HG03135 (cell line): Measurements from ENCODE around the gene CFAP61.
"Not testable (repeated sequence)": the region's sequence is repeated elsewhere in the genome, so short reads cannot be mapped to it uniquely, and the experiment has no call there.

Experiments used
- ATAC-seq: cut with Tn5 transposase; IDR thresholded peaks from one replicate; pipeline ENCODE4 v1.9.1; 2021; ENCODE audit warnings: mild to moderate bottlenecking, moderate library complexity; ENCODE audit not compliant: unreplicated experiment

Gene CFAP61

GRCh38 chr20:20226554-20226953, 174.2 kb downstream of the CFAP61 start:
- no peak for ATAC-seq

- no peak for ATAC-seq
Measured at GRCh38 chr20:20227013-20227571, 174.8 kb downstream of the CFAP61 start.

GRCh38 chr20:20228351-20228750, 176.0 kb downstream of the CFAP61 start:
- ATAC-seq = no peak

- ATAC-seq = no peak
Measured at GRCh38 chr20:20229595-20229994, 177.3 kb downstream of the CFAP61 start.

DNA sequence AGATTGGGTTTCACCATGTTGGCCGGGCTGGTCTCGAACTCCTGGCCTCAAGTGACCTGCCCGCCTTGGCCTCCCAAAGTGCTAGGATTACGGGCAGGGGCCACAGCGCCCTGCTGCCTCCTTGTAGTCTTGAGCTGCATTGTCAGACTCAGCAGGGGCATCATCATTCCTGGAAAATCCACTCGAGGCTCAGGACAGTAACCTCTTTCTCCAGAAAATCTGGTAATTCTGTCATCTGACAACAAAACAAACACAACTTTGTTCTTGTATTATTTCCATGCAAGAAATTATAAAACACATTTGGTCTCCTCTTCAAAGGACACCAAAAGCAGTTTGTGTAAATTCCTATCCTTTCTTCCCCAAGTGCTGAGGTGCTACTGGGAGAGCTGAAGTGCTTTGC, 178.4 kb downstream of the CFAP61 start:
- no peak for ATAC-seq

- no peak for ATAC-seq
Measured at GRCh38 chr20:20231528-20232298, 179.4 kb downstream of the CFAP61 start.

DNA sequence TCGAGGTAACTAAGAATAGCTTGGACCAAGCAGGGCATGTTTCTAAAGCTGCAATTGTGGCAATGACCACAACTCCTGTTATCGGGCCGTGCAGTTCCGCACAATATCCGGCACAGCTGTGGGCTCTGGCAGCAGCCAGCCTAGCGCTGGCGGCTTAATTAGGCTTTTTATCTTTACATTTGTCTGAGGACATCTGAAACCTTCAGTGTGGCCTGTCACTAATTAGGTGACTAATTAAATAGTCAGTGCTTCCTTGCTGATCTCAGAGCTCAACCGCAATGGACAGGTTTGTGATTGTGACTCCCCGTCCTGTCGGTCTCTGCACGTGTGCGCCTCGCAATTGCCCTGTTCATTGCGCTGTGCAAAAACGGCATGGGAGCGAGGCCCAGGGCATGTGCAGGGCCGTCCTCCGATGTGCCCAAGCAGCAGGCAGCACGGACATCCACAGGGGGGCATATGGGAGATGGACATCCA, 180.7 kb downstream of the CFAP61 start:
- ATAC-seq = no peak

DNA sequence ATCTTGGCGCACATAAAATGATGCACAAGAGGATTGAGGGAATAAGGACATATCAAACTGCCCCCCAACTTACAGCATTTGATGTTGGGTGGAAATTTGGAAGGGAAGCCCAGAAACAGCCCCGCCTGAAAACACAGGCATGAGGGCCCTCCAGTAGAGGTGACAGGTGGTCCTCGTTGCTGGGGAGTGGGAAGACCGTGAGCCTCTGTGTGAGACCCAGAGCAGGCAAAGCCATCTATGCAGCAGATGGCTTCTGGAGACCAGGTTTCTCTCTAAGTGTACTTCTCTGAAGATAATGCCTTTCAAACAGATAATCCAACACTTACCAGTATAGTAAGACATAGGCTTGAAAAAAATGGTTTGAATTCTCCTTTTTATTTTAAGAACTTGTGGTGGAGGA, 183.3 kb downstream of the CFAP61 start:
- ATAC-seq = no peak

DNA sequence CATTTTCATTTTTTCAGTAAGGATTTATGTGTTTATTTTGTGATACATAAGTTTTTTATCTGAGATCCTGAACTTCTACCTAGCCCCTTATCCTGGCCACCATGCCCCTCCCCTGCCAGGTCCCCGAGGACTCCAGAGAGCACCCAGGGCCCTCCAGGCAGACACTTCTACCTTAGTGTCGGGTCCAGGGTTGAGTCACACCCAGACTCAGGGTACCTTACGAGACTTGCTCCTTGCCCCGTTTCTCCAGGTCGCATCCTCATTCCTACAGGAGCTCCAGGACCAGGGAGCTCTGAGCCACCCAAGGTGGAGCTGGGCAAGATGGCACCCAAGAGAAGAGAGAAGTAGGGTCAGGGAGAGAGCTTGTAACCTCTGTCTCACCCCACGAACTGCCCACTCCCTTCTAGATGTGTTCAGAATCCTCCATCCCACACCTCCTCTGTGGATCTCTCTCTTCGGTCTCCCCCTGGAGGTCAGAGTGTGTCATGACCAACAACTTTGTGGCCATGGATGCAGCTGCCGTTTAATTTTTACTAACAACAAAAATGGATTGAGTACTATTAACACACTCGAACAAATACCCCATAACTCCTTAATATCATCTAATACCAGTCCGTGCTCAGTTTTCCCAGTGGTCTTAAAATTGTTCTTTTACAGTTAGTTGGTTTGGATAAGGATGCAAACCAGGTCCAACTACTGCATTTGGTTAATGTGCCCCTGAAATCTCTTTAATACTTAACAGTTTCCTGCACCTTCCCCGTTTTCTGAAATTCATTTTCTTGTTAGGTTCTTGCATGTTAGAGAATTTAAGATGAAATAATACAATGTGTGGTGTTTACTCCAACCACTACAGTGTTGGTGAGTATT, 185.0 kb downstream of the CFAP61 start:
- ATAC-seq = no peak

- no peak for ATAC-seq
Measured at GRCh38 chr20:20241976-20242375, 189.6 kb downstream of the CFAP61 start.

DNA sequence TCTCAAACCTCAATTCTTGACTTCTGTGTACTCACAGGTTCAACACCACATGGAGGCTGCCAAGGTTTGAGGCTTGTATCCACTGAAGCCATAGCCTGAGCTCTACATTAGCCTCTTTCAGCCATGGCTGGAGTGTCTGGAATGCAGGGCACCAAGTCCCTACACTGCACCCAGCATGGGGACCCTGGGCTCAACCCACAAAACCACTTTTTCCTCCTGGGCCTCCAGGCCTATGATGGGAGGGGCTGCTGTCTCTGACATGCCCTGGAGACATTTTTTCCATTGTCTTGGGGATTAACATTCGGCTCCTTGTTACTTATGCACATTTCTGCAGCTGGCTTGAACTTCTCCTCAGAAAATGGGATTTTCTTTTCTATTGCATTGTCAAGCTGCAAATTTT, 192.1 kb downstream of the CFAP61 start:
- not testable (repeated sequence) for ATAC-seq

DNA sequence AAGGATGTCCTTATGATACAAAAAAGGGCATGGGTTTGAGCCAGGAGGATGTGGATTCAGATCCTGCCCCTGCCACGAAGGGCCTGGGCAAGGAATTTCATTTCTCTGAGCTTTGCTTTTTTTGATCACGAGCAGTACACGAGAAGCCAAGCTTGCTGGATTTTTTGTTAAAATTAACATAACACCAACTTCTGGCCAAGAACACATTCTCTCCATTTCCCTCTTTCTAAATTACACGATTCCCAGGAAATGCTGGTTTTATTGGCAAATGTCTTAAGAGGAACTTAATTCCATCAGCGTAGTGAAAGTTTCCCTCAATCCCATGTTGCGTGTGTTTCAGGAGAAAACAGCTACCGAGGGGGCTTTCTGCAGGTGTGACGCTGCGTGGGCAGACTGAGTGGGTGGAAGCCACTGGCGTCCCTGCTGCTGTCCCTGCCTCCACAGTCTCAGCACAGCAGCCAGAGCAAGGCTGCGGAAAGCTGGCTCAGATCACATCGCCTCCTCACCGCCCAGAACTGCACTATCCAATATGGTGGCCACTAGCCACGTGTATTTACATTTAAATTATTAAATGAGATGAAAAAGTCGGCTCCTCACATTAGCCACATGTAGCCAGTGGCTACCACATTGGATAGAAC, 194.8 kb downstream of the CFAP61 start:
- no peak for ATAC-seq

DNA sequence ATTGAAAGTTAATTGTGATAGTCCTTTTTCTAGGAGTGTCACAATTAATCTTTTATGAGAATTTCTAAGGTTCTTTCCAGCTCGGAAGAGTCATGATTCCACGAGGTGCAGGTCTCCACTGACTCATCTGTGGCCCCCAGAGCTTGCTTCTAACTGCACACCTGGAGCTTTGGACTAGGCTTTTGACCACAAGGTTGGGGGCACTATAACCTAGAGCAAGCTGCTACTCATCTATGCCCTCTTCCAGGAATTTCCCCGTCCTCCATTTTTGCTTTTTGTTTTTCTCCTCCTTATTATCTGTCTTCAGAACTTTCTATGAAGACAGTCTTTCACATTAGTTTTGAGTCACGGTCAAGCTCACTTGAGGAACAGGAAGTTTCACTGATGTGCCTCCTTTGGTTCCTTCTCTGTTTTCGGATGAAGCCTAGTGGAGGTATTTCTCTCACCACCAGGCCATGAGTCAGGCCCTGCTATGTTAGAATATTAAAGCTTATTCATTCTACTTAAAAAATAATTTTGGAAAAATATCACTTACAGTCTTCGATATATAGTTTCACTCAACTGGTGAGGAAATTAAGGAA, 196.4 kb downstream of the CFAP61 start:
- no peak for ATAC-seq

GRCh38 chr20:20251317-20251716, 199.0 kb downstream of the CFAP61 start:
- no peak for ATAC-seq

- no peak for ATAC-seq
Measured at GRCh38 chr20:20251836-20252235, 199.5 kb downstream of the CFAP61 start.

DNA sequence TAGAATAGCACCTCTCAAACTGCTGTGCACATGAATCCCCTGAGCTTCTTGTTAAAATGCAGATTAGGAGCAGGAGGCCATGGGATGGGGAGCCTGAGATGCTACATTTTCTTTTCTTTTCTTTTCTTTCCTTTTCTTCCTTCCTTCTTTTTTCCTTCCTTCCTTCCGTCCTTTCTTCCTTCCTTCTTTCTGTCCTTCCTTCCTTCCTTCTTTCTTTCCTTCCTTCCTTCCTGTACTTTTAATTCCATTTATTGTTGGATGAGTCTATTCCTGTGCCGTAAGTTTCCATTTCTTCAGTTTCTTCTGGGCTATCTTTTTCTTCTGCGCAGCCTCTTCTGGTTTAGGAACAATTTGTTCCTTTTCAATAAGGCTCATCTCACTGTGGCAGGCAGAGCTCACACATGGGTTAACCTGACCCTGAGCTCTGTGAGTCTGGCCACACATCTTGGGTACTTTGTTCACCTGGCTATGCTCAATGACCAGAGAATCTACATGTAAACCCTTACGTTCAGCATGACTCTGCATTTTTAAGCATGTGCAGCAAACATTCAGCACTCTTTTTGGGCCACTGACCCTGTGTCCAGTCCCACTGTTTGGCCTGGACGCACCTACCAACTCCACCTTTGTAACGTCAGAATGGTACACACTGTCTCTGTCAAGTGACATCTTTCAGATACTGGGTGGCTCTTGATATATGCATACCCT, 200.9 kb downstream of the CFAP61 start:
- ATAC-seq = no peak

DNA sequence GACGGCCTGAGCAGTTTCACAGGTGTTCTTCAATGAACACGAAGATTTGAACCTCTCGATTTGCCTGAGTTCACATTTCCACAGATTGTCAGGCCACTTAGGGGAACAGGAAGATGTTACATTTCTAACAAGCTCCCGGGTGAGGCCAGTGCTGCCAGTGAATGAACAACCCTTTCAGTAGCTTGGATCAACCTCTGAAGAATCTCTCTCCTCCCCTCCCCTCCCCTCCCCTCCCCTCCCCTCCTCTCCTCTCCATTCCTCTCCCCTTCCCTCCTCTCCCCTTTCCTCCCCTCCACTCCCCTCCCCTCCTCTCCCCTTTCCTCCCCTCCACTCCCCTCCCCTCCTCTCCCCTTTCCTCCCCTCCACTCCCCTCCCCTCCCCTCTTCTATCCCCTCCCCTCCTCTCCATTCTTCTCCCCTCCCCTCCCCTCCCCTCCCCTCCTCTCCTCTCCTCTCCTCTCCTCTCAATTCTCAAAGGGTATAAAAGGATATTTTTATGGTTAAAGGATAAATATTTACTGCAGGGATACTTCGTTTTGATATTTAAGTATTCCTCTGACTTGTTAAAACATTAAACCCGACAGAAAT, 201.5 kb downstream of the CFAP61 start:
- no peak for ATAC-seq

GRCh38 chr20:20255099-20255498, 202.8 kb downstream of the CFAP61 start:
- ATAC-seq = no peak

DNA sequence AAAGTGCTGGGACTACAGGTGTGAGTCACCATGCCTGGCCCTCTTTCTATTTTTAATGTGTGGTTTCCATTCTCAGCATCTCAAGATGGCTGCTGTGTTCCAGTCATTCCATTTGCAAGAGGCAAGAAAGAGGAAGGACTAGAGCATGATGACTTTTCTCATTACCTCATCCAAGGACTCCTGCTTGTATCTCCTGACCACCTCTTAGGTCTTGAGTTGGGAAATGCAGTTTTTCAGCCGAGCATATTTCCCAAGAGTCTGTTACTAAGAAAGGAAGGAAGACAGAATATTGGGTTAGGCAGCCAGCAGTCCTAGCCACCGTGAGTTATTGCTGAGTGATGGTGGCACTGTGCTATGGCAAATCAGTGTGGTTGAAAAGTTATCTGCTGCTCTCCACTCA, 207.2 kb downstream of the CFAP61 start:
- ATAC-seq = no peak

GRCh38 chr20:20261159-20261558, 208.8 kb downstream of the CFAP61 start:
- no peak for ATAC-seq
